Neutrophil (primary cell): Measurements from ENCODE around the gene PI4KA.
A peak's percentile ranks its signal among the peaks of the same experiment; 100 is the strongest.

Experiments
- H3K27ac ChIP-seq: fragments of 200-600 bp; sonication (generic); 2 replicates; pipeline ENCODE4 v1.5.1; 2016; ENCODE audit warnings: mild to moderate bottlenecking, moderate library complexity
- H3K27me3 ChIP-seq: fragments of 200-600 bp; sonication (generic); 2 replicates; pipeline ENCODE4 v1.6.0; 2016; ENCODE audit warnings: mild to moderate bottlenecking
- H3K36me3 ChIP-seq: fragments of 200-600 bp; sonication (generic); 2 replicates; pipeline ENCODE4 v1.5.1; 2017
- H3K4me1 ChIP-seq, 2 experiments: fragments of 200-600 bp in 1 of 2; sonication (generic) in 1 of 2; 1 replicate in 1 of 2; 2 replicates in 1 of 2; pipeline versions ENCODE4 v1.5.1 to v1.6.1; 2013 to 2016; ENCODE audit warnings: low read depth in 1 of 2, low read length in 1 of 2, mild to moderate bottlenecking in 1 of 2, moderate library complexity in 1 of 2; ENCODE audit not compliant: control insufficient read depth in 1 of 2, insufficient read depth in 1 of 2
- H3K4me3 ChIP-seq, 2 experiments: fragments of 200-600 bp in 1 of 2; sonication (generic) in 1 of 2; 1 replicate in 1 of 2; 2 replicates in 1 of 2; pipeline ENCODE4 v1.5.1; 2013 to 2016; ENCODE audit warnings: low read depth in 1 of 2, low read length in 1 of 2, mild to moderate bottlenecking in 1 of 2, moderate library complexity in 1 of 2
- H3K9me3 ChIP-seq: fragments of 200-600 bp; sonication (generic); 2 replicates; pipeline ENCODE4 v1.5.1; 2016
- TF ChIP-seq, protein P1 (sequence below): fragments of 200-600 bp; sonication (generic); IDR thresholded peaks from 2 replicates; pipeline ENCODE4 v1.5.1; 2016; ENCODE audit warnings: antibody characterized with exemption

The PI4KA gene

DNA sequence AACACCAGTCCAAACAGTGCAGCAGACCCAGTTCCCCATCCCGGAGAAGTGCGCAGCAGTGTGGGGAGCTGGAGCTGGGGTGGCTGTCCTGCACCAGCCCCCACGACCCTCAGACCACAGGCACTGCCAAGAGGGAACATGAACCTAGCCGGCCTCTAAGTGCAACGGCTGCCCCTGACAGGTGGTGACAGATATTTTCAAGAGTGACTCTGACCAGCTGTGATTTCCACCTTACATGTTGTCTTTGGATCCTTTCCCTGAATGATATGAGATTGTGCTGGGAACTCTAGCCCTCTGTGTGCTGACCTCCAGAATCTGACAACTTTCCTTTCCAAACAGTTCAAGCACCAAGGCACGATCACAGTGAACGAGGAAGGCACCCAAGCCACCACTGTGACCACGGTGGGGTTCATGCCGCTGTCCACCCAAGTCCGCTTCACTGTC, 72.1 kb downstream of the PI4KA start:
- H3K27ac ChIP-seq, result no peak overlapping the region
- H3K4me3 ChIP-seq, result no peak overlapping the region
- H3K4me1 ChIP-seq, result peaks cover 22 to 23% of the 10 kb centered on the region in 2 experiments
- TF ChIP-seq, protein P1, sequence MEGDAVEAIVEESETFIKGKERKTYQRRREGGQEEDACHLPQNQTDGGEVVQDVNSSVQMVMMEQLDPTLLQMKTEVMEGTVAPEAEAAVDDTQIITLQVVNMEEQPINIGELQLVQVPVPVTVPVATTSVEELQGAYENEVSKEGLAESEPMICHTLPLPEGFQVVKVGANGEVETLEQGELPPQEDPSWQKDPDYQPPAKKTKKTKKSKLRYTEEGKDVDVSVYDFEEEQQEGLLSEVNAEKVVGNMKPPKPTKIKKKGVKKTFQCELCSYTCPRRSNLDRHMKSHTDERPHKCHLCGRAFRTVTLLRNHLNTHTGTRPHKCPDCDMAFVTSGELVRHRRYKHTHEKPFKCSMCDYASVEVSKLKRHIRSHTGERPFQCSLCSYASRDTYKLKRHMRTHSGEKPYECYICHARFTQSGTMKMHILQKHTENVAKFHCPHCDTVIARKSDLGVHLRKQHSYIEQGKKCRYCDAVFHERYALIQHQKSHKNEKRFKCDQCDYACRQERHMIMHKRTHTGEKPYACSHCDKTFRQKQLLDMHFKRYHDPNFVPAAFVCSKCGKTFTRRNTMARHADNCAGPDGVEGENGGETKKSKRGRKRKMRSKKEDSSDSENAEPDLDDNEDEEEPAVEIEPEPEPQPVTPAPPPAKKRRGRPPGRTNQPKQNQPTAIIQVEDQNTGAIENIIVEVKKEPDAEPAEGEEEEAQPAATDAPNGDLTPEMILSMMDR, result no peak
- peaks cover 67% of the 10 kb centered on the region for H3K36me3 ChIP-seq
- no peaks in the 10 kb centered on the region for H3K27me3 ChIP-seq
- H3K9me3 ChIP-seq, result no peaks in the 10 kb centered on the region

DNA sequence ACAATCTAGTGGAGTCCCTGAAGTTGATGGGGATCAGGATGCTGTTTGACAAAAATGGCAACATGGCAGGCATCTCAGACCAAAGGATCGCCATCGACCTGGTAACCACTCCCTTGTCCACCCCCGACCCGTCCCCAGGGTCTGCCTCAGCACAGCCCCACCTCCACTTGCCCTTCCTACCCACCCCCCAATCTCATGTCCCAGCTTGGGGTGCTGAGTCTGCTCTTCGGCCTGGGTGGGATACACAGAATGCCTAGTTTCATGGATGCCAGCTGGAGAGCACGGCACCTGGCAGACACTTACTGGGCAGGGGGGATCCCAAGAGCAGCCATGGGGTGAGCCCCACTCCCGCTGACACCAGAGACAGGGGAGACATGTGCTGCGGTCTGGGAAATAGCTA, 72.6 kb downstream of the PI4KA start:
- Histone ChIP-seq H3K4me1 (peaks cover 27 to 28% of the 10 kb centered on the region in 2 experiments), H3K27ac (no peak overlapping the region), H3K36me3 (peaks cover 62% of the 10 kb centered on the region), H3K9me3 (no peaks in the 10 kb centered on the region), H3K4me3 (no peak overlapping the region), H3K27me3 (no peaks in the 10 kb centered on the region)
- TF ChIP-seq, protein P1, result no peak

DNA sequence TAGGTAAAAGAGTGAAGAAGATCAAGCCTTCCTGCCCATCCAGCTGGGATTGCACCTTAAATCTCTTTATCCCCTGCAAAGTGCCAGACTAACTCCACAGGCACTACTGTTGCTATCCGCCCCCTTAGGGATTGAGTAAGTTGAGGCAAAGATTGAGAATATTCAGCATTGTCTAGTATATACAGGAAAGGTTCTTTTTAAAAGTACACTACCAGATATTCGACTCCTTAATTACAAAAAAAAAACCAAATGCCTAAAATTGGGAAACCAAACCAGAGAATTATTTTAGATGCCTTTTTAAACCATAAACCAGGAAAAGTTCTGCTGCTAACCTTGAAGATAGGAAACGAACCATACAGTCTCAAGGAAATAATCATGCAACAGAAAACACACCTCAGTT, 73.2 kb downstream of the PI4KA start:
- TF ChIP-seq, protein P1, result no peak
- Histone ChIP-seq H3K4me1 (peaks cover 31 to 32% of the 10 kb centered on the region in 2 experiments), H3K9me3 (no peaks in the 10 kb centered on the region), H3K27me3 (no peaks in the 10 kb centered on the region), H3K36me3 (peaks cover 58% of the 10 kb centered on the region), H3K27ac (no peak overlapping the region), H3K4me3 (no peak overlapping the region)

DNA sequence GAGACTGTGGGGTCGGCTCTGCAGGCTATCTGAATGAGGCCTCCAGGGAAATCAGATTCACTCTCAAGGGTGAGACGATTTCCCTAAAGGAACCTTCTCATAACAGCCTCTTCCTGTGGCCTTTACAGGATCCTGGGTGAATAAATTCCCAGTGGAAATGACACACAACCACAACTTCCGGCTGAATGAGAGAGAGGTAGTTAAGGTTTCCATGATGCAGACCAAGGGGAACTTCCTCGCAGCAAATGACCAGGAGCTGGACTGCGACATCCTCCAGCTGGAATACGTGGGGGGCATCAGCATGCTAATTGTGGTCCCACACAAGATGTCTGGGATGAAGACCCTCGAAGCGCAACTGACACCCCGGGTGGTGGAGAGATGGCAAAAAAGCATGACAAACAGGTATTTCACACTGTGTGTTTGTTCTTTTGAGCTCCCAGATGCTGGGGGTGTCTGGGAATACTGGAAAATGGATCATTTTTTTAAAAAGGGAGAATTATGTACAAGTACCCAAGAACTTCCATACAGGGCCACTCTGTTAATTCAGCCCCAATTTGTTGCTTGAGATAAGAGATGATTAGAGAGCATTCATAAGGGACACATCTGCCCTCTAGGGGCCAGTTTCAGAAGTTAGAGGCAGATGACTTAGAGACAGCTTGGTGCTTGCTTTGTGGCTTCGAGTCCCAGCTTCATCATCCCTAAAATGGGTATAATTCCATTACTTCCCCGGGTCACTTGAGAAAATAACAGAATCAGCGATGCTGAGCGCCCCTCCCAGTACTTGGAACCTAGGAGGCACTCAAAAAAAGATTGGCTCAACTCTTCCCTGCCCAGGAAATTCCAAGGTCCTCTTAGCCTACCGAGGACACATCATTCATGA, 74.5 kb downstream of the PI4KA start:
- peaks cover 53% of the 10 kb centered on the region for H3K36me3 ChIP-seq
- no peak overlapping the region for H3K4me3 ChIP-seq
- peak overlapping the region; percentile 45 for H3K27ac ChIP-seq
- TF ChIP-seq, protein P1, result no peak
- no peaks in the 10 kb centered on the region for H3K9me3 ChIP-seq
- H3K27me3 ChIP-seq, result no peaks in the 10 kb centered on the region
- H3K4me1 ChIP-seq, result peaks cover 31 to 32% of the 10 kb centered on the region in 2 experiments

DNA sequence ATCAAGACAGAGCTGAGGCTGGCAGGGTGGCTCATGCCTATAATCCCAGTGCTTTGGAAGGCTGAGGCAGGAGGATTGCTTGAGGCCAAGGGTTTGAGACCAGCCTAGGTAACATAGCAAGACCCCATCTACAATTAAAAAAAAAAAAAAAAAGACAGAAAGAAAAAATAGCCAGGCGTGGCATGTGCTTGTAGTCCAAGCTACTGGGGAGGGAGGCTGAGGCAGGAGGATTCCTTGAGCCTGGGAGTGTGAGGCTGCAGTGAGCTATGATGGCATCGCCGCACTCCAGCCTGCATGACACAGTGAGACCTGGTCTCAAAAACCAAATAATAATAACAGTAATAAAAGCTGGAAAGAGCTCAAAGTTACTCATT, 75.3 kb downstream of the PI4KA start:
- TF ChIP-seq, protein P1, result no peak
- Histone ChIP-seq H3K27ac (no peak overlapping the region), H3K9me3 (no peaks in the 10 kb centered on the region), H3K36me3 (peaks cover 53% of the 10 kb centered on the region), H3K4me3 (no peak overlapping the region), H3K27me3 (no peaks in the 10 kb centered on the region), H3K4me1 (peaks cover 31 to 32% of the 10 kb centered on the region in 2 experiments)
